ELR (cell line): ENCODE results near the gene PAK1IP1.
"Not testable (repeated sequence)": the region's sequence is repeated elsewhere in the genome, so short reads cannot be mapped to it uniquely, and the experiment has no call there.

Experiments used
- DNase-seq: peaks from one replicate; pipeline ENCODE4 v3.0.0-alpha.2; 2015; ENCODE audit warnings: low read depth

The PAK1IP1 gene

DNA sequence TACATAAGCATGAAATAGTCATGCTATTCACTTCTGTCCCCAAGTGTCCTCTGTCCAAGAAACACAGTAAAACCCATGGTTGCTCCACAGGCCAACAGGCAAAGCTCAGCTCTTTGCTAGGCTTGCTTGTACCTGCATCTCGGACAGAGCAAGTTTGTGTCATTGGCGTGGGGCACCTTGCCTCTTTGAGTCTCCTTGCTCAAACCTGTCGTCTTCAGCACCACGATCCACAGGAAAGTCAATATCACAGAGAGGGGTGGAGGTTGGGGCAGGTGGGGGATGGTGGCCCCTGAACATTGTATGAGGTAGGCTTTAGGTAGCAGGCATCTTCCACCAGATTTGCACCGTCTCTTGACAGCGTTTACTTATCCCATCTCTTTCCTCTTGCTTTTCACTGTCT, 48.7 kb downstream of the PAK1IP1 start:
- DNase-seq: no peak

DNA sequence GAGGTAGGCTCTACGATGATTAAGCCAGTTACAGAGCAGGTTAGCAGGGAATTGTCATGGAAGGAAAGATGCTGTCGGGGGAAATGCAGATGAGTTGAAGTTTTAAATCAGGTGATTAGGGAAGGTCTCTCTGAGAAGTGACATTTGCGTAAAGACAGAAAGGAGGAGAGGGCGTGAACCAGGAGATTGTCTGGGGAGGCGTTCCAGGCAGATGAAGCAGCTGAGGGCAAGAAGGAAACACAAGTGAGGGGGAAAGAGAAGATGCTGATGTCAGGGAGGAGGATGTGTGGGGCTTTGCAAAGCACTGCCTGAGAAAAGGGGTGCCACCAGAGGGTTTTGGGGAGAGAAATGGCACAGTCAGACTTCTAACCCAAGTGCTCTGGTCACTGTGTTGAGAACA, 50.3 kb downstream of the PAK1IP1 start:
- DNase-seq: no peak

- no peak for DNase-seq
Measured at GRCh38 chr6:10746915-10747250, 52.1 kb downstream of the PAK1IP1 start.

DNA sequence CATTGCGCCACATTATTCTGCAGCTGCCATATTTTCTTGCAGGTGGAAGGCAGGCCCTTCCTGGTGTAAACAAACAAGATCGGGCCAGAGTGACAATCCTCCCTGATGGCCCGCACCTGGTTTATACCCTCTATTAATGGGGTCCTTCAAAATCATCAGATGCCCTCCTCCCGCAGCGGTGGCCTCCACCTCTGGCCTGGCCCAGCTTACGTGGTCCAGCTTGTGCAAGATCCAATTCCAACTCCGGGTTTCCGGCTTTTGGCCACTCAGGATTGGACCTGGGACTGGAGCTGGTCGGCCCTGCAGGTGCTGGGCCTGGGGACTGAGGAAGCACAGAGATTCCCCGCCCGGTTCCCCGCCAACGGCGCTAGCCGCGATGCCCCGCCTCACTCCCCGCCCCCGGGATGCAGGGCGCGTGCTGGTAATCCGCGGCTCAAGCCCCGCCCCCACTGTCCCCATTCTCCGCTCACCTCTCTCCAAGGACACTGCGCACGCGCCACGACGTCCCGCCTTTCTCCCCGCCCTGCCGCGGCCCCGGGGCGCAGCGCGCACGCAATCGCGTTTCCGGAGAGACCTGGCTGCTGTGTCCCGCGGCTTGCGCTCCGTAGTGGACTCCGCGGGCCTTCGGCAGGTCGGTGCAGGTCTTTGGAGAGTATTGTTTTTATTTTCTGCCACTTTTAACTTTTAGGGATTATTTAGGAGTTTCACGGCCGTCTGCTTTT, 52.6 kb downstream of the PAK1IP1 start, which contains the start of gene TMEM14B:
Gene TMEM14B, plus strand, starts transcription at position 555 of the 722 bp plus-strand sequence. CDS start 1,441 bp downstream, outside the sequence.
- peak; percentile 98 for DNase-seq

DNA sequence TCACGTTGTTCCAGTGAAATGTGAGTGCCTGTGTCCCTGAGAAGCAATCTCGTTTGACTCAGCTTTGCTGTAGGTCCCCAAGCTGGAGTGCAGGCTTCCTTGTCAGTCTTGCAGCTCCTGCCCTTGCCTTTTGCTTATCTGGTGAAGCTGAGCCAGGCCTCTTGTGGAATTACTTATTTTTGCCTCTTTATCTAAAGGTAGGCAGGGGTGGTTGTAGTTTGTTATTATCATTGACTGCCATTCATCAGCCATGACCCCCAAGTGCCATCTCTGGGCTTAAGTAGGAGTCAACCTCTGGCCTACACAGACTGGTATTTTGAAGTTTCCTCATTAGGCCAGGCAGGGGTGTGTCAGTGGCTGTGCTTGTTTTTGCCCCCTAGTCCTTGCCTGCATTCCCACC, 55.0 kb downstream of the PAK1IP1 start:
- DNase-seq: no peak

GRCh38 chr6:10750568-10750967, 55.8 kb downstream of the PAK1IP1 start:
- DNase-seq: not testable (repeated sequence)

- DNase-seq: not testable (repeated sequence)
Measured at GRCh38 chr6:10751757-10752156, 57.0 kb downstream of the PAK1IP1 start.

GRCh38 chr6:10756085-10756484, 61.3 kb downstream of the PAK1IP1 start:
- no peak for DNase-seq
